ENCODE data around the gene TRAPPC5.

Gene TRAPPC5

GRCh38 chr19:7647156-7647555 lies 33.5 kb upstream of the TRAPPC5 start:
- Histone ChIP-seq H3K4me3 (ENCODE audit: extremely low read depth, insufficient read depth, low read length, poor library complexity, severe bottlenecking) (no peak overlapping the region), H3K36me3 (ENCODE audit: control insufficient read depth, insufficient read depth, low read length) (no peaks in the 10 kb centered on the region), H3K9me3 (ENCODE audit: control insufficient read depth, low read length) (no peaks in the 10 kb centered on the region), H3K4me1 (ENCODE audit: control insufficient read depth, insufficient read depth, low read length, poor library complexity, severe bottlenecking) (no peaks in the 10 kb centered on the region), H3K27ac (ENCODE audit: low read depth, low read length, severe bottlenecking) (no peak overlapping the region)
- 90% methylated on average over 21 to 24 of the region's 26 CpGs for WGBS, 2 experiments (ENCODE audit: insufficient coverage in 2 of 2)

GRCh38 chr19:7648265-7649014 lies 32.2 kb upstream of the TRAPPC5 start:
- no peaks in the 10 kb centered on the region for H3K4me1 ChIP-seq (ENCODE audit: control insufficient read depth, insufficient read depth, low read length, poor library complexity, severe bottlenecking)
- H3K9me3 ChIP-seq (ENCODE audit: control insufficient read depth, low read length) = no peaks in the 10 kb centered on the region
- WGBS, 2 experiments (ENCODE audit: insufficient coverage in 2 of 2) = 90 to 92% methylated on average over 15 of the region's 15 CpGs
- H3K27ac ChIP-seq (ENCODE audit: low read depth, low read length, severe bottlenecking) = no peak overlapping the region
- no peaks in the 10 kb centered on the region for H3K36me3 ChIP-seq (ENCODE audit: control insufficient read depth, insufficient read depth, low read length)
- no peak overlapping the region for H3K4me3 ChIP-seq (ENCODE audit: extremely low read depth, insufficient read depth, low read length, poor library complexity, severe bottlenecking)

- no peak overlapping the region for H3K27ac ChIP-seq (ENCODE audit: low read depth, low read length, severe bottlenecking)
- H3K36me3 ChIP-seq (ENCODE audit: control insufficient read depth, insufficient read depth, low read length) = no peaks in the 10 kb centered on the region
- no peak overlapping the region for H3K4me3 ChIP-seq (ENCODE audit: extremely low read depth, insufficient read depth, low read length, poor library complexity, severe bottlenecking)
- 0 to 16% methylated on average over 1 to 2 of the region's 2 CpGs for WGBS, 2 experiments (ENCODE audit: insufficient coverage in 2 of 2)
- H3K4me1 ChIP-seq (ENCODE audit: control insufficient read depth, insufficient read depth, low read length, poor library complexity, severe bottlenecking) = no peaks in the 10 kb centered on the region
- H3K9me3 ChIP-seq (ENCODE audit: control insufficient read depth, low read length) = no peaks in the 10 kb centered on the region
These were observed 30.5 kb upstream of the TRAPPC5 start for GRCh38 chr19:7650148-7650547.

GRCh38 chr19:7652061-7652641 lies 28.5 kb upstream of the TRAPPC5 start:
- Histone ChIP-seq H3K4me1 (ENCODE audit: control insufficient read depth, insufficient read depth, low read length, poor library complexity, severe bottlenecking) (no peaks in the 10 kb centered on the region), H3K9me3 (ENCODE audit: control insufficient read depth, low read length) (no peaks in the 10 kb centered on the region), H3K4me3 (ENCODE audit: extremely low read depth, insufficient read depth, low read length, poor library complexity, severe bottlenecking) (no peak overlapping the region), H3K27ac (ENCODE audit: low read depth, low read length, severe bottlenecking) (no peak overlapping the region), H3K36me3 (ENCODE audit: control insufficient read depth, insufficient read depth, low read length) (no peaks in the 10 kb centered on the region)
- WGBS, 2 experiments (ENCODE audit: insufficient coverage in 2 of 2) = 10 to 11% methylated on average over 23 of the region's 28 CpGs

GRCh38 chr19:7654401-7654800 lies 26.2 kb upstream of the TRAPPC5 start:
- no peaks in the 10 kb centered on the region for H3K9me3 ChIP-seq (ENCODE audit: control insufficient read depth, low read length)
- H3K36me3 ChIP-seq (ENCODE audit: control insufficient read depth, insufficient read depth, low read length) = no peaks in the 10 kb centered on the region
- H3K27ac ChIP-seq (ENCODE audit: low read depth, low read length, severe bottlenecking) = no peak overlapping the region
- 71 to 78% methylated on average over 4 to 6 of the region's 8 CpGs for WGBS, 2 experiments (ENCODE audit: insufficient coverage in 2 of 2)
- H3K4me1 ChIP-seq (ENCODE audit: control insufficient read depth, insufficient read depth, low read length, poor library complexity, severe bottlenecking) = no peaks in the 10 kb centered on the region
- no peak overlapping the region for H3K4me3 ChIP-seq (ENCODE audit: extremely low read depth, insufficient read depth, low read length, poor library complexity, severe bottlenecking)

GRCh38 chr19:7655581-7655980 lies 25.1 kb upstream of the TRAPPC5 start:
- 79 to 81% methylated on average over 8 of the region's 8 CpGs for WGBS, 2 experiments (ENCODE audit: insufficient coverage in 2 of 2)
- no peaks in the 10 kb centered on the region for H3K9me3 ChIP-seq (ENCODE audit: control insufficient read depth, low read length)
- no peaks in the 10 kb centered on the region for H3K36me3 ChIP-seq (ENCODE audit: control insufficient read depth, insufficient read depth, low read length)
- H3K27ac ChIP-seq (ENCODE audit: low read depth, low read length, severe bottlenecking) = no peak overlapping the region
- H3K4me3 ChIP-seq (ENCODE audit: extremely low read depth, insufficient read depth, low read length, poor library complexity, severe bottlenecking) = no peak overlapping the region
- no peaks in the 10 kb centered on the region for H3K4me1 ChIP-seq (ENCODE audit: control insufficient read depth, insufficient read depth, low read length, poor library complexity, severe bottlenecking)

GRCh38 chr19:7657131-7657751 lies 23.4 kb upstream of the TRAPPC5 start:
- 68 to 74% methylated on average over 5 to 11 of the region's 14 CpGs for WGBS, 2 experiments (ENCODE audit: insufficient coverage in 2 of 2)
- Histone ChIP-seq H3K4me3 (ENCODE audit: extremely low read depth, insufficient read depth, low read length, poor library complexity, severe bottlenecking) (no peak overlapping the region), H3K9me3 (ENCODE audit: control insufficient read depth, low read length) (no peaks in the 10 kb centered on the region), H3K27ac (ENCODE audit: low read depth, low read length, severe bottlenecking) (no peak overlapping the region), H3K36me3 (ENCODE audit: control insufficient read depth, insufficient read depth, low read length) (no peaks in the 10 kb centered on the region), H3K4me1 (ENCODE audit: control insufficient read depth, insufficient read depth, low read length, poor library complexity, severe bottlenecking) (no peaks in the 10 kb centered on the region)

- Histone ChIP-seq H3K36me3 (ENCODE audit: control insufficient read depth, insufficient read depth, low read length) (no peaks in the 10 kb centered on the region), H3K9me3 (ENCODE audit: control insufficient read depth, low read length) (no peaks in the 10 kb centered on the region), H3K4me1 (ENCODE audit: control insufficient read depth, insufficient read depth, low read length, poor library complexity, severe bottlenecking) (no peaks in the 10 kb centered on the region), H3K27ac (ENCODE audit: low read depth, low read length, severe bottlenecking) (no peak overlapping the region), H3K4me3 (ENCODE audit: extremely low read depth, insufficient read depth, low read length, poor library complexity, severe bottlenecking) (no peak overlapping the region)
- WGBS, 2 experiments (ENCODE audit: insufficient coverage in 2 of 2) = 30 to 51% methylated on average over 4 to 9 of the region's 9 CpGs
These were observed 22.4 kb upstream of the TRAPPC5 start for GRCh38 chr19:7658219-7658686.

GRCh38 chr19:7661744-7662538 lies 18.7 kb upstream of the TRAPPC5 start:
- no peaks in the 10 kb centered on the region for H3K4me1 ChIP-seq (ENCODE audit: control insufficient read depth, insufficient read depth, low read length, poor library complexity, severe bottlenecking)
- no peak overlapping the region for H3K4me3 ChIP-seq (ENCODE audit: extremely low read depth, insufficient read depth, low read length, poor library complexity, severe bottlenecking)
- WGBS, 2 experiments (ENCODE audit: insufficient coverage in 2 of 2) = 70 to 80% methylated on average over 3 to 5 of the region's 8 CpGs
- H3K9me3 ChIP-seq (ENCODE audit: control insufficient read depth, low read length) = no peaks in the 10 kb centered on the region
- no peak overlapping the region for H3K27ac ChIP-seq (ENCODE audit: low read depth, low read length, severe bottlenecking)
- no peaks in the 10 kb centered on the region for H3K36me3 ChIP-seq (ENCODE audit: control insufficient read depth, insufficient read depth, low read length)

GRCh38 chr19:7662657-7663056 lies 18.0 kb upstream of the TRAPPC5 start:
- Histone ChIP-seq H3K27ac (ENCODE audit: low read depth, low read length, severe bottlenecking) (no peak overlapping the region), H3K9me3 (ENCODE audit: control insufficient read depth, low read length) (no peaks in the 10 kb centered on the region), H3K4me1 (ENCODE audit: control insufficient read depth, insufficient read depth, low read length, poor library complexity, severe bottlenecking) (no peaks in the 10 kb centered on the region), H3K4me3 (ENCODE audit: extremely low read depth, insufficient read depth, low read length, poor library complexity, severe bottlenecking) (no peak overlapping the region), H3K36me3 (ENCODE audit: control insufficient read depth, insufficient read depth, low read length) (no peaks in the 10 kb centered on the region)
- WGBS, 2 experiments (ENCODE audit: insufficient coverage in 2 of 2) = 86 to 91% methylated on average over 9 to 11 of the region's 14 CpGs

All from mesodermal cell (in vitro differentiated cells).